Pancreas (tissue), 10 donors: ENCODE results near the gene UTP4. TPM values are rescaled to one million over a fixed set of nuclear protein-coding genes. Genes with fewer than 3 reads are reported as not detected.

Experiments used
- ATAC-seq, 4 donors: fragments of 200-7000 bp; cut with Tn5 transposase; one replicate each; pipeline versions ENCODE4 v1.8.0 to v1.9.1; 2020; ENCODE audit warnings: mild to moderate bottlenecking in 4 of 4, moderate library complexity in 4 of 4
- DNase-seq, 6 donors: peaks; one replicate each; pipeline ENCODE4 v3.0.0-alpha.2; 2020
- FAIRE-seq: peaks from 2 replicates; lab custom pipeline; 2012; peaks lifted over from hg19 to GRCh38; lab: Jason Lieb, UNC
- H3K27ac ChIP-seq, 4 donors: fragments of 200-600 bp; sonication (generic); 1 replicate in 3 of 4; 2 replicates in 1 of 4; pipeline versions ENCODE4 v1.5.0 to v1.8.0; 2020
- H3K27me3 ChIP-seq, 4 donors: fragments of 200-600 bp; one replicate each; pipeline ENCODE4 v1.8.0; 2021
- H3K36me3 ChIP-seq, 3 donors: fragments of 200-600 bp; sonication (generic) in 1 of 3; one replicate each; pipeline versions ENCODE4 v1.5.0 to v1.8.0; 2020 to 2021
- H3K4me1 ChIP-seq, 3 donors: fragments of 200-600 bp; one replicate each; pipeline ENCODE4 v1.8.0; 2021
- H3K4me3 ChIP-seq, 4 donors: fragments of 200-600 bp; sonication (generic) in 2 of 4; one replicate each; pipeline versions ENCODE4 v1.5.0 to v1.8.0; 2020 to 2021
- H3K9me3 ChIP-seq, 4 donors: fragments of 200-600 bp; one replicate each; pipeline ENCODE4 v1.8.0; 2021
- WGBS, 2 donors: extraction: QIAGEN DNeasy Blood & Tissue Kit; methylation state at CpG; one replicate each; pipeline ENCODE4 v1.1.7; 2013; 5-methylcytosine and 5-hydroxymethylcytosine counted together
- intact Hi-C, 3 donors: fragments of 100-400 bp; cut with DNase I; formaldehyde crosslinking; loops; one replicate each; pipeline versions ENCODE4 v1.11.1 to v1.14.2; 2022
- polyA plus RNA-seq, 2 donors: library from polyadenylated mRNA; stranded (reverse); fragments of 200-250 nt; gene quantifications; one replicate each; pipeline ENCODE4 v1.2.3, GENCODE V29; 2013
- total RNA-seq, 6 donors: library from RNA; stranded (reverse); fragmentation: NEBNext Ultra II Directional in 4 of 6; extraction: Animal tissue kit (Norgen Biotek cat#: 25700) in 4 of 6; gene quantifications; one replicate each; pipeline versions ENCODE4 v1.2.1 to v1.2.4, GENCODE V29; 2021 to 2023
- TF ChIP-seq, protein P1 (sequence below), 4 donors: fragments of 200-600 bp; sonication (generic) in 3 of 4; IDR thresholded peaks; one replicate each; pipeline versions ENCODE4 v1.5.0 to v1.8.0; 2021; ENCODE audit warnings: antibody characterized with exemption in 4 of 4
- donor health status: healthy with polysubstance abuse.
- donor health status: DM: no; HTN: no; CAD: no; lungs with moderate emphysema.
- donor health status: DM: no; HTN: no; CAD: no.
- donor health status: control.
- donor health status: control.
- donor health status: Bipolar disorder and iron deficiency.
- donor health status: DM: yes; HTN: yes; CAD: no.
- donor health status: DM: no; HTN: no; CAD: no.
- donor health status: DM: no; HTN: no; CAD: no.
- donor health status: DM: yes; HTN: yes; CAD: no.

UTP4 gene
- total and polyA plus RNA-seq, 8 donors = 11.6 to 29.0 (median 21.8) TPM

DNA sequence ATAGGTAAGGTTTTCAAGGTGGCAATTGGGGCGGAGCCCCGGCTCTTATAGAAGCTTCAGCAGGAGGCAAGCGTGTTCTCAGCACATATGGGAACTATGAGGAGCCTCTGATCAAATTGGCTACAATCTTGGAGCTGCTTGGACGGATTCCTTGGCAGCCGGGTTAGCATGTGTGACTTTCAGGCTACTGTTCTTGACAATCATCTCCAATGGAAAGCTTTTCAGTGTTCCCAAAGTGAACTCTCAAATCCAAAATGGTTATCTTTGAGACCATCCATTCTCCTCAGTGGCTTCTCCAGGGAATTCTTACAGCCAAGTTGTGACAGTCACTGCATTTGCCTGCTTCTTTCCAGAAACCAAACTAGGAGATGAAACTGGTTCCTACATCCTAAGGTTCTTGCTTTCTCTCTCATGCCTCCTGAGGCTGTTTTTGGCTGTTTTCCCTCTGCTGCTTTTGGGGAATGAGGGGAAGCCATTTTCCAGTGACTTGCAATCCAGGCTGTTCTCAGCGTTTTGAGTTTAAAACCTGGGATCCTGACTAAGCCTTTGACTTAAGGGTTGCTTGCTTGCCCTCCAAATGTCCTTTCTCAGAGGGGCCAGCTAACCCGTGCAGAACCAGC, 16.1 kb upstream of the UTP4 start:
- peaks cover 0 to 7% (median 0%) of the 10 kb centered on the region in 3 donors for H3K36me3 ChIP-seq
- H3K9me3 ChIP-seq = no peaks in the 10 kb centered on the region
- peak in 1 of 6 donors; percentile 12 for DNase-seq
- no peaks in the 10 kb centered on the region for H3K27me3 ChIP-seq
- H3K4me1 ChIP-seq = peaks cover 8 to 14% (median 11%) of the 10 kb centered on the region in 3 donors
- no peak for ATAC-seq
- 74 to 78% methylated on average over 7 of the region's 7 CpGs for WGBS, 2 donors
- H3K27ac ChIP-seq = no peak overlapping the region
- H3K4me3 ChIP-seq = no peak overlapping the region
- intact Hi-C loops = no loop called here
- TF ChIP-seq, protein P1, sequence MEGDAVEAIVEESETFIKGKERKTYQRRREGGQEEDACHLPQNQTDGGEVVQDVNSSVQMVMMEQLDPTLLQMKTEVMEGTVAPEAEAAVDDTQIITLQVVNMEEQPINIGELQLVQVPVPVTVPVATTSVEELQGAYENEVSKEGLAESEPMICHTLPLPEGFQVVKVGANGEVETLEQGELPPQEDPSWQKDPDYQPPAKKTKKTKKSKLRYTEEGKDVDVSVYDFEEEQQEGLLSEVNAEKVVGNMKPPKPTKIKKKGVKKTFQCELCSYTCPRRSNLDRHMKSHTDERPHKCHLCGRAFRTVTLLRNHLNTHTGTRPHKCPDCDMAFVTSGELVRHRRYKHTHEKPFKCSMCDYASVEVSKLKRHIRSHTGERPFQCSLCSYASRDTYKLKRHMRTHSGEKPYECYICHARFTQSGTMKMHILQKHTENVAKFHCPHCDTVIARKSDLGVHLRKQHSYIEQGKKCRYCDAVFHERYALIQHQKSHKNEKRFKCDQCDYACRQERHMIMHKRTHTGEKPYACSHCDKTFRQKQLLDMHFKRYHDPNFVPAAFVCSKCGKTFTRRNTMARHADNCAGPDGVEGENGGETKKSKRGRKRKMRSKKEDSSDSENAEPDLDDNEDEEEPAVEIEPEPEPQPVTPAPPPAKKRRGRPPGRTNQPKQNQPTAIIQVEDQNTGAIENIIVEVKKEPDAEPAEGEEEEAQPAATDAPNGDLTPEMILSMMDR (IDR thresholded peaks at IDR 0.05) = no peak
- no peak for FAIRE-seq

DNA sequence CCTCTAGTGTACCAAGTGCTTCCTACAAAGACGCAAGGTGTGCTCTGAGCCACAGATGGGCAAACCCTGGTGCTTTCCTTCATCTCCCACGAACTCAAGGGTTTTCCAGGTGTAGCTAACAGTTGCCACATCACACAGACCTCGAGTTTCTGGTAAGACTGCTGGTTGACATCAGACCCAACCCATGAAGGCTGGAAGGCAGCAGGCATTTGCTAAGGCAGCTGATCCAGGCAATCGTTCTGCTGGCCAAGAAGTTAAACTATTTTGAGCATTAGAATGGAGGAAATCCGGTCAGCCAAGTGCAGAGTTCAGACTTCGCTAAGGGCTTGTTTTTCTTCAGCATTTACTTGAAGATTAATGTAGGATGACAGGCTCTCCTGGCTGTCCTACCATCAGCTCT, 15.5 kb upstream of the UTP4 start:
- Histone ChIP-seq H3K27me3 (no peaks in the 10 kb centered on the region), H3K36me3 (peaks cover 0 to 7% (median 0%) of the 10 kb centered on the region in 3 donors), H3K4me3 (no peak overlapping the region), H3K27ac (no peak overlapping the region), H3K9me3 (no peaks in the 10 kb centered on the region), H3K4me1 (peaks cover 8 to 14% (median 11%) of the 10 kb centered on the region in 3 donors)
- 51 to 59% methylated on average over 6 of the region's 6 CpGs for WGBS, 2 donors
- DNase-seq (peak in 1 of 6 donors; percentile 17), FAIRE-seq (no peak), ATAC-seq (no peak)
- TF ChIP-seq, protein P1 (IDR thresholded peaks at IDR 0.05) = no peak
- intact Hi-C loops = no loop called here

DNA sequence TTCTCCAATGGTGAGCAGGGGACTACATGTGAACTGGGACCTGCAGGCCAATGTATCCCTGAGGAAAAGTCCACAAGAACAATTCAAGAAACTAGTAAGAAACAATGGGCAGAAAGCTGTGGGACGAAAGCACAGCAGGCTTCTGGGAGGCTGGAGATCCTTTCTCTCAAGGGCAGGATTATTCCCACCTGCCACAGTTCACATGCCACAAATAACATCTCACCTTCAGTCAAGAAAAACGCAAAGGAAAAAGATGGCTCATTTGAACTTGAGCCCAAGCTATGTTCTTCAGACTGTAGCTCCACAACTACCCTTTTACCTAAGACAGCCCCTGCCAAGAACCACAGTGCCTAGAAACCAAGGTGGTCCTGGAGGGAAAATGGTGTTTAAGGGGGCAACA, 14.0 kb upstream of the UTP4 start:
- H3K4me3 ChIP-seq = no peak overlapping the region
- intact Hi-C loops = no loop called here
- ATAC-seq (peak; percentile 66 to 72 (median 66)), FAIRE-seq (no peak), DNase-seq (peak in 1 of 6 donors; percentile 52)
- 45% methylated on average over 2 of the region's 2 CpGs for WGBS, 2 donors
- TF ChIP-seq, protein P1 (IDR thresholded peaks at IDR 0.05) = no peak
- H3K9me3 ChIP-seq = no peaks in the 10 kb centered on the region
- H3K36me3 ChIP-seq = peaks cover 0 to 7% (median 0%) of the 10 kb centered on the region in 3 donors
- H3K27me3 ChIP-seq = no peaks in the 10 kb centered on the region
- peak overlapping the region in 2 of 4 donors; percentile 53 to 69 for H3K27ac ChIP-seq
- H3K4me1 ChIP-seq = peaks cover 8 to 14% (median 11%) of the 10 kb centered on the region in 3 donors

DNA sequence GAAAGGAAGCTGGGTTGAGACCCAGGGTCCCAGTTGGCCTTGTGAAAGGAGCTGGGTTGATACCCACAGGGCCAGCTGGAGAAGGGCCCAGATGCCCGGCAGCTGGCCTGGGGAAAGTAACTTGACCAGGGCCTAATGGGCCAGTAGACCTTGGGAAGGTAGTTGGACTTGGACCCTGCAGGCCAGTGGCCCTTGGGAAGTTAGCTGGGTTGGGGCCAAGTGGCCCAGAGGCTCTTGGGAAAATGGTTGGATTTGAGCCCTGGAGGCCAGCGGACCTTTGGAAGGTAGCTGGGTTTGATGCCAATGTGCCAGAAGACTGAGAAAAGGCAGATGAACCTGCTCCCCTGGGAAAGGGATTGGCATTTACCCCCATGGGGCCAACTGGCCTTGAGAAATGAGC, 13.5 kb upstream of the UTP4 start:
- no peaks in the 10 kb centered on the region for H3K9me3 ChIP-seq
- intact Hi-C loops = no loop called here
- peak; percentile 79 to 93 (median 83) for ATAC-seq
- peak; percentile 69 to 88 (median 82) for DNase-seq
- WGBS, 2 donors = 21 to 22% methylated on average over 2 of the region's 2 CpGs
- H3K27ac ChIP-seq = peak overlapping the region in 2 of 4 donors; percentile 53 to 69
- peaks cover 8 to 14% (median 11%) of the 10 kb centered on the region in 3 donors for H3K4me1 ChIP-seq
- no peak overlapping the region for H3K4me3 ChIP-seq
- H3K36me3 ChIP-seq = peaks cover 0 to 7% (median 0%) of the 10 kb centered on the region in 3 donors
- no peak for FAIRE-seq
- H3K27me3 ChIP-seq = no peaks in the 10 kb centered on the region
- TF ChIP-seq, protein P1 (IDR thresholded peaks at IDR 0.05) = no peak

DNA sequence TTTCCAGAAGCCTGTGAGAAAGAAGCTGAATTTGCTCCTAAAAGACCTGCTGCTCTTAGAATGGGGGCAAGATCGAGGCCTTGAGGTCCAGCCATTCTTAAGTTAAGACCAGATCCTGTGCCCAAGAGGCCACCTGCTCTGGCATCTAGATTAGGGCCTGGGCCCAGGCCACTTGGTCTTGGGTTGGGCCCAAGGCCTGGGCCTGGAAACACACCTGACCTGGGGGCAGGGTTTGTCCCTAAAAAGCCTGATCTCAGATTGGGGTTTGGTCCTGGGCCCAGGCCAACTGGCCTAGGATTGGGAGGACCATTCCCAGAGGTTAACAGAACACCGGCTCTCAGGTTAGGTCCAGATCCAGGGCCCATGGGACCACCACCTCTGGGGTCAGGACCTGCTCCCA, 12.9 kb upstream of the UTP4 start:
- Histone ChIP-seq H3K9me3 (no peaks in the 10 kb centered on the region), H3K27ac (peak overlapping the region in 2 of 4 donors; percentile 53 to 69), H3K36me3 (peaks cover 0 to 7% (median 0%) of the 10 kb centered on the region in 3 donors), H3K4me1 (peaks cover 8 to 14% (median 11%) of the 10 kb centered on the region in 3 donors), H3K4me3 (no peak overlapping the region), H3K27me3 (no peaks in the 10 kb centered on the region)
- FAIRE-seq (no peak), ATAC-seq (peak in 3 of 4 donors; percentile 37 to 51 (median 43)), DNase-seq (peak in 2 of 6 donors; percentile 47)
- intact Hi-C loops = no loop called here
- WGBS, 2 donors = 46 to 52% methylated on average over 2 of the region's 2 CpGs
- TF ChIP-seq, protein P1 (IDR thresholded peaks at IDR 0.05) = no peak
